Spleen (tissue), 11 donors: ENCODE measurements around the gene ANKRD61. TPM values are rescaled to one million over a fixed set of nuclear protein-coding genes. Genes with fewer than 3 reads are reported as not detected.

Experiments used
- DNase-seq: peaks from one replicate; pipeline ENCODE4 v3.0.0-alpha.2; 2020
- H3K27ac ChIP-seq, 8 donors: fragments of 200-600 bp; sonication (generic) in 7 of 8; 1 replicate in 4 of 8; 2 replicates in 4 of 8; pipeline versions ENCODE4 v1.5.0 to v1.8.0; 2016 to 2021; ENCODE audit warnings: inconsistent platforms in 4 of 8, mild to moderate bottlenecking in 4 of 8, moderate library complexity in 1 of 8
- H3K27me3 ChIP-seq, 7 donors: fragments of 200-600 bp; sonication (generic) in 6 of 7; replicated peaks in 1 of 7; 1 replicate in 4 of 7; 2 replicates in 3 of 7; pipeline versions ENCODE4 v1.5.0 to v1.8.0; 2016 to 2021; ENCODE audit warnings: inconsistent platforms in 3 of 7, mild to moderate bottlenecking in 1 of 7
- H3K36me3 ChIP-seq, 6 donors: fragments of 200-600 bp; sonication (generic) in 5 of 6; 1 replicate in 4 of 6; 2 replicates in 2 of 6; pipeline versions ENCODE4 v1.5.0 to v1.8.0; 2016 to 2021; ENCODE audit warnings: inconsistent platforms in 2 of 6
- H3K4me1 ChIP-seq, 6 donors: fragments of 200-600 bp; sonication (generic) in 5 of 6; 1 replicate in 3 of 6; 2 replicates in 3 of 6; pipeline versions ENCODE4 v1.5.0 to v1.8.0; 2016 to 2021; ENCODE audit warnings: inconsistent platforms in 3 of 6
- H3K4me3 ChIP-seq, 8 donors: fragments of 200-600 bp; sonication (generic) in 7 of 8; 1 replicate in 4 of 8; 2 replicates in 4 of 8; pipeline versions ENCODE4 v1.5.0 to v1.8.0; 2016 to 2021; ENCODE audit warnings: inconsistent platforms in 4 of 8, mild to moderate bottlenecking in 4 of 8, moderate library complexity in 2 of 8
- H3K9me3 ChIP-seq, 8 donors: fragments of 200-600 bp; sonication (generic) in 7 of 8; 1 replicate in 4 of 8; 2 replicates in 4 of 8; pipeline versions ENCODE4 v1.5.0 to v1.8.0; 2016 to 2021; ENCODE audit warnings: inconsistent platforms in 4 of 8
- POLR2A ChIP-seq, 3 donors: fragments of 450-650 bp; IDR thresholded peaks; one replicate each; pipeline ENCODE4 v1.5.1; 2017; ENCODE audit warnings: antibody characterized with exemption in 3 of 3, mild to moderate bottlenecking in 1 of 3
- POLR2AphosphoS5 ChIP-seq, 3 donors: sonication (generic); formaldehyde crosslinking; IDR thresholded peaks; one replicate each; pipeline ENCODE4 v1.5.1; 2017; ENCODE audit warnings: antibody characterized with exemption in 3 of 3
- WGBS, 5 donors: extraction: QIAGEN DNeasy Blood & Tissue Kit in 3 of 5; methylation state at CpG; one replicate each; pipeline versions ENCODE4 v1.1.5 to v1.1.7; 2013 to 2018; 5-methylcytosine and 5-hydroxymethylcytosine counted together
- intact Hi-C: fragments of 100-400 bp; cut with DNase I; formaldehyde crosslinking; loops from one replicate; pipeline ENCODE4 v1.15.0; 2023; ENCODE audit warnings: low total_unique reads
- polyA plus RNA-seq, 3 donors: library from polyadenylated mRNA; stranded (reverse); fragments of 200-250 nt; gene quantifications; one replicate each; pipeline ENCODE4 v1.2.1, GENCODE V29; 2013
- total RNA-seq, 7 donors: library from RNA; depleted of rRNA in 3 of 7; stranded (reverse); fragments of >200 nt in 3 of 7; fragmentation: NEBNext Ultra II Directional in 4 of 7; extraction: Animal tissue kit (Norgen Biotek cat#: 25700) in 4 of 7; gene quantifications; one replicate each; pipeline versions ENCODE4 v1.1.0 to v1.2.1, GENCODE V29; 2016 to 2021
- TF ChIP-seq, protein P1 (sequence below), 11 experiments: fragments of 200-600 bp in 7 of 11; fragments of 450-650 bp in 4 of 11; sonication (generic) in 4 of 11; IDR thresholded peaks in 8 of 11; conservative IDR thresholded peaks in 3 of 11; 1 replicate in 7 of 11; 2 replicates in 4 of 11; pipeline versions ENCODE4 v1.4.0 to v1.8.0; 2016 to 2021; ENCODE audit warnings: antibody characterized with exemption in 11 of 11, inconsistent platforms in 4 of 11, mild to moderate bottlenecking in 1 of 11
- donor health status: healthy with polysubstance abuse.
- donor health status: DM: no; HTN: no; CAD: no; lungs with moderate emphysema.
- donor health status: DM: no; HTN: no; CAD: no.
- donor health status: Bipolar disorder and iron deficiency.
- donor health status: healthy.
- donor health status: DM: no; HTN: no; CAD: no.
- donor health status: DM: yes; HTN: yes; CAD: no.

ANKRD61 gene
- total and polyA plus RNA-seq, 10 donors = 0.05 to 0.37 (median 0.13) TPM; not detected in 7

- Histone ChIP-seq H3K27me3 (no peaks in the 10 kb centered on the region), H3K4me3 (no peak overlapping the region), H3K36me3 (peaks cover 3 to 100% (median 64%) of the 10 kb centered on the region in 6 donors), H3K27ac (peak overlapping the region in 4 of 8 donors; percentile 73 to 94 (median 92)), H3K4me1 (peaks cover 15 to 45% (median 21%) of the 10 kb centered on the region in 6 donors), H3K9me3 (no peaks in the 10 kb centered on the region)
- TF ChIP-seq, protein P1, sequence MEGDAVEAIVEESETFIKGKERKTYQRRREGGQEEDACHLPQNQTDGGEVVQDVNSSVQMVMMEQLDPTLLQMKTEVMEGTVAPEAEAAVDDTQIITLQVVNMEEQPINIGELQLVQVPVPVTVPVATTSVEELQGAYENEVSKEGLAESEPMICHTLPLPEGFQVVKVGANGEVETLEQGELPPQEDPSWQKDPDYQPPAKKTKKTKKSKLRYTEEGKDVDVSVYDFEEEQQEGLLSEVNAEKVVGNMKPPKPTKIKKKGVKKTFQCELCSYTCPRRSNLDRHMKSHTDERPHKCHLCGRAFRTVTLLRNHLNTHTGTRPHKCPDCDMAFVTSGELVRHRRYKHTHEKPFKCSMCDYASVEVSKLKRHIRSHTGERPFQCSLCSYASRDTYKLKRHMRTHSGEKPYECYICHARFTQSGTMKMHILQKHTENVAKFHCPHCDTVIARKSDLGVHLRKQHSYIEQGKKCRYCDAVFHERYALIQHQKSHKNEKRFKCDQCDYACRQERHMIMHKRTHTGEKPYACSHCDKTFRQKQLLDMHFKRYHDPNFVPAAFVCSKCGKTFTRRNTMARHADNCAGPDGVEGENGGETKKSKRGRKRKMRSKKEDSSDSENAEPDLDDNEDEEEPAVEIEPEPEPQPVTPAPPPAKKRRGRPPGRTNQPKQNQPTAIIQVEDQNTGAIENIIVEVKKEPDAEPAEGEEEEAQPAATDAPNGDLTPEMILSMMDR (IDR thresholded peaks at IDR 0.05 in 8 of 11, conservative IDR thresholded peaks at IDR 0.05 in 3 of 11) = no peak
- TF ChIP-seq POLR2A (IDR thresholded peaks at IDR 0.05) (no peak), POLR2AphosphoS5 (IDR thresholded peaks at IDR 0.05) (no peak)
- 75 to 92% (median 88%) methylated on average over 1 of the region's 1 CpG for WGBS, 5 donors
- intact Hi-C loops = no loop called here
- peak; percentile 13 for DNase-seq
Measured at GRCh38 chr7:6027806-6028365, 3.3 kb upstream of the ANKRD61 start.

DNA sequence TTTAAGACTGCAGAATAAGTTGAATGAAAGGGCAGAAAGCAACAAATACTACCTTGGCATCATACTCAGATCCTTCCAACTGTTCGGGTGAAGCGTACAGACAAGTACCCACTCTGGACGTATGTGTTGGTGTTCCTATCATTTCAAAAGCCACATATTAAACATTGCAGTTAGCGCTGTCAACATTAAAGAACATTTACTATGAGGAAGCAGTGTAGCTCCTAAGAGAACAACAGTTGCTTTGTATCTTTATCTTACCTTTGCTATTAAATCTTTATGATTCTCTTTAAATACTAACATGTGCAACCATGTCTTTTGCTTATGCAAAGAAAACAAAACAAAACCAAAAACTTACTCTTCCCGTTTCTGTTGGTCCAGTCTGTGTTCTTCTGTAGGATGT lies 2.6 kb upstream of the ANKRD61 start:
- no peaks in the 10 kb centered on the region for H3K27me3 ChIP-seq
- peaks cover 15 to 51% (median 21%) of the 10 kb centered on the region in 6 donors for H3K4me1 ChIP-seq
- no peak for DNase-seq
- no peaks in the 10 kb centered on the region for H3K9me3 ChIP-seq
- TF ChIP-seq, protein P1 (IDR thresholded peaks at IDR 0.05 in 8 of 11, conservative IDR thresholded peaks at IDR 0.05 in 3 of 11) = no peak
- no peak for TF ChIP-seq POLR2A (IDR thresholded peaks at IDR 0.05)
- TF ChIP-seq POLR2AphosphoS5 (IDR thresholded peaks at IDR 0.05) = no peak
- WGBS, 5 donors = 92 to 96% (median 94%) methylated on average over 5 of the region's 5 CpGs
- no peak overlapping the region for H3K4me3 ChIP-seq
- intact Hi-C loops = no loop called here
- H3K27ac ChIP-seq = no peak overlapping the region
- peaks cover 2 to 100% (median 62%) of the 10 kb centered on the region in 6 donors for H3K36me3 ChIP-seq

DNA sequence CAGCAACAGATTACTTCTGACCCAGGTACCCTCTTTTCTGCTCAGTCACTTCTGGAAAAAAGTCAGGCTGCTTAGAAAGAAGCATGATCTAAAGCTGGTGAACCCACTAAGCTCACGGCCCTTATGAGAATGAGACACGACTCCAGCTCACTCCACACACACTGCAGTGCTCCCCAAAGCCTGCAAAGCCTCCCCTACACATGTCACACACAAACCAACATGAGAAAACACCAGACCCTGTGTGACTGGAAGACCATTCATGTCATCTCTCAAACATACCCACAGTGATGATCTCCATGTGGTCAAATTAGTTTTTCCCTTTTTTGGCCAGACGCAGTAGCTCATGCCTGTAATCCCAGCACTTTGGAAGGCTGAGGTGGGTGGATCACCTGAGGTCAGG lies 391 bp downstream of the ANKRD61 start:
- TF ChIP-seq, protein P1 (IDR thresholded peaks at IDR 0.05 in 8 of 11, conservative IDR thresholded peaks at IDR 0.05 in 3 of 11) = no peak
- no peak for TF ChIP-seq POLR2AphosphoS5 (IDR thresholded peaks at IDR 0.05)
- TF ChIP-seq POLR2A (IDR thresholded peaks at IDR 0.05) = no peak
- Histone ChIP-seq H3K4me3 (no peak overlapping the region), H3K9me3 (no peaks in the 10 kb centered on the region), H3K27me3 (no peaks in the 10 kb centered on the region), H3K4me1 (peaks cover 5 to 32% (median 9%) of the 10 kb centered on the region in 6 donors), H3K27ac (peak overlapping the region in 1 of 8 donors; percentile 28), H3K36me3 (peaks cover 7 to 100% (median 59%) of the 10 kb centered on the region in 6 donors)
- intact Hi-C loops = no loop called here
- 88 to 97% (median 92%) methylated on average over 3 of the region's 3 CpGs for whole genome bisulfite sequencing, 5 donors
- DNase-seq = no peak

- intact Hi-C loops = no loop called here
- no peak overlapping the region for H3K4me3 ChIP-seq
- H3K36me3 ChIP-seq = peaks cover 7 to 100% (median 62%) of the 10 kb centered on the region in 6 donors
- WGBS, 5 donors = 59 to 81% (median 72%) methylated on average over 5 of the region's 5 CpGs
- H3K4me1 ChIP-seq = peaks cover 0 to 26% (median 3%) of the 10 kb centered on the region in 6 donors
- no peaks in the 10 kb centered on the region for H3K9me3 ChIP-seq
- DNase-seq = no peak
- H3K27me3 ChIP-seq = no peaks in the 10 kb centered on the region
- no peak for TF ChIP-seq POLR2A (IDR thresholded peaks at IDR 0.05)
- TF ChIP-seq POLR2AphosphoS5 (IDR thresholded peaks at IDR 0.05) = no peak
- TF ChIP-seq, protein P1 (IDR thresholded peaks at IDR 0.05 in 8 of 11, conservative IDR thresholded peaks at IDR 0.05 in 3 of 11) = no peak
- H3K27ac ChIP-seq = peak overlapping the region in 2 of 8 donors; percentile 24 to 28
Measured at GRCh38 chr7:6032167-6032566, 991 bp downstream of the ANKRD61 start.
